Brain microvascular endothelial cell (primary cell): ENCODE data around the gene CDC42SE2.

ENCODE experiments used
- DNase-seq: peaks from one replicate; pipeline ENCODE4 v3.0.0-alpha.2; 2020
- H3K27ac ChIP-seq: fragments of 250-450 bp; sonication (Bioruptor Pico); 2 replicates; pipeline ENCODE4 v1.5.1; 2020; ENCODE audit warnings: mild to moderate bottlenecking, moderate library complexity
- H3K27me3 ChIP-seq: fragments of 250-450 bp; sonication (Bioruptor Pico); replicated peaks from 2 replicates; pipeline ENCODE4 v1.5.1; 2020; ENCODE audit warnings: mild to moderate bottlenecking
- H3K36me3 ChIP-seq: fragments of 250-450 bp; sonication (Bioruptor Pico); replicated peaks from 2 replicates; pipeline ENCODE4 v1.5.1; 2020; ENCODE audit warnings: mild to moderate bottlenecking
- H3K4me3 ChIP-seq: 2 replicates; pipeline ENCODE4 v1.5.1; 2011; ENCODE audit warnings: low read depth, mild to moderate bottlenecking, control low read depth, low read length, moderate library complexity
- in situ Hi-C: cut with HindIII; loops from 2 replicates; pipeline ENCODE4 v1.10.0; 2017; ENCODE audit warnings: low sequenced_read_pairs, low pct_ligation_motif_present
- TF ChIP-seq, protein P1 (sequence below): IDR thresholded peaks from 2 replicates; pipeline ENCODE4 v1.5.1; 2011; ENCODE audit warnings: low read depth, mild to moderate bottlenecking, moderate library complexity, low read length, control low read depth, inconsistent platforms; ENCODE audit errors: missing control alignments

CDC42SE2 gene

GRCh38 chr5:131419877-131420276, 156.0 kb downstream of the CDC42SE2 start:
- Histone ChIP-seq H3K27ac (no peak overlapping the region), H3K27me3 (no peaks in the 10 kb centered on the region), H3K4me3 (no peak overlapping the region), H3K36me3 (no peaks in the 10 kb centered on the region)
- TF ChIP-seq, protein P1, sequence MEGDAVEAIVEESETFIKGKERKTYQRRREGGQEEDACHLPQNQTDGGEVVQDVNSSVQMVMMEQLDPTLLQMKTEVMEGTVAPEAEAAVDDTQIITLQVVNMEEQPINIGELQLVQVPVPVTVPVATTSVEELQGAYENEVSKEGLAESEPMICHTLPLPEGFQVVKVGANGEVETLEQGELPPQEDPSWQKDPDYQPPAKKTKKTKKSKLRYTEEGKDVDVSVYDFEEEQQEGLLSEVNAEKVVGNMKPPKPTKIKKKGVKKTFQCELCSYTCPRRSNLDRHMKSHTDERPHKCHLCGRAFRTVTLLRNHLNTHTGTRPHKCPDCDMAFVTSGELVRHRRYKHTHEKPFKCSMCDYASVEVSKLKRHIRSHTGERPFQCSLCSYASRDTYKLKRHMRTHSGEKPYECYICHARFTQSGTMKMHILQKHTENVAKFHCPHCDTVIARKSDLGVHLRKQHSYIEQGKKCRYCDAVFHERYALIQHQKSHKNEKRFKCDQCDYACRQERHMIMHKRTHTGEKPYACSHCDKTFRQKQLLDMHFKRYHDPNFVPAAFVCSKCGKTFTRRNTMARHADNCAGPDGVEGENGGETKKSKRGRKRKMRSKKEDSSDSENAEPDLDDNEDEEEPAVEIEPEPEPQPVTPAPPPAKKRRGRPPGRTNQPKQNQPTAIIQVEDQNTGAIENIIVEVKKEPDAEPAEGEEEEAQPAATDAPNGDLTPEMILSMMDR: no peak
- in situ Hi-C loops: no loop called here
- DNase-seq: no peak

GRCh38 chr5:131423056-131423455, 159.2 kb downstream of the CDC42SE2 start:
- H3K36me3 ChIP-seq: peaks cover 3% of the 10 kb centered on the region
- H3K27me3 ChIP-seq: no peaks in the 10 kb centered on the region
- TF ChIP-seq, protein P1: peak; percentile 74
- H3K27ac ChIP-seq: no peak overlapping the region
- no peak overlapping the region for H3K4me3 ChIP-seq
- DNase-seq: peak; percentile 22
- in situ Hi-C loops: no loop called here

DNA sequence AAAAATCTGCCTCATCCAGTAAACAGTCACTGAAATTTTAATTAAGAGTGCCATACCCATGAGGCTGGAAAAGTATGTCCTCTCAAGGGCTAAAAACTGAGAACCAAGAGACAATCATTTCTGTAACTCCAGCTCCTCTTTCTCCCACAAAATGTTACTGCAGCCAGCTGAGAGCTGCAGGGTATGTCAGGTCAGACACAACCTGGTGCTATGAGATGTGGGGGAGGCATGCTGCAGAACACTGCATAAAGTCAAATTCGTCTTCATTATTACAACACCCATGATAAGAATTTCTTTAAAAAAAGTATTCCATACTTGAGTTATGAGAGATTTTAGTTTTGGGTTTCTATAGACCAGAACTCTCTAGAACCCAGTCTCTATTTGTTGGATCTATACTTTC, 162.2 kb downstream of the CDC42SE2 start:
- TF ChIP-seq, protein P1: no peak
- Histone ChIP-seq H3K27me3 (no peaks in the 10 kb centered on the region), H3K36me3 (peaks cover 9% of the 10 kb centered on the region), H3K27ac (no peak overlapping the region), H3K4me3 (no peak overlapping the region)
- DNase-seq: no peak
- in situ Hi-C loops: no loop called here

DNA sequence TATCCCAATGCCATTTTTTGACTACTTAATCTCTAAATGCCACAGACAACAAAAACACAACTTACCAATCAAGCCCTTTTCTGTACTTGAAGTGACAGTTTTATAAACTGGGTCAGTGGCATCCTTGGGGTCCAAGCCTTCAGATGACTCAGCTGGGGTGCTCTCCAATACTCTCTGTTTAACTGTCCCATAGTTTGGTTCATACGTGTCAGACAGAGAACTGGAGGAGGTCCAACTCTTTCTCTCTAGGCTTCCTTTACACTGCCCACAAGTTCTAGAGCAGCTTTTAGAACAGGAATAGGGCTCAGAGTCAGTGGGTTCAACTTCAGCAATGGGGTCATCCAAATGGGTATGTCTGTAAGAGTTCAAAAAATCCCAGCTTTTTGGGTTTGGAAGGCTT, 166.9 kb downstream of the CDC42SE2 start:
- Histone ChIP-seq H3K27me3 (no peaks in the 10 kb centered on the region), H3K4me3 (no peak overlapping the region), H3K36me3 (peaks cover 9% of the 10 kb centered on the region), H3K27ac (no peak overlapping the region)
- DNase-seq: peak; percentile 2
- in situ Hi-C loops: no loop called here
- TF ChIP-seq, protein P1: no peak

DNA sequence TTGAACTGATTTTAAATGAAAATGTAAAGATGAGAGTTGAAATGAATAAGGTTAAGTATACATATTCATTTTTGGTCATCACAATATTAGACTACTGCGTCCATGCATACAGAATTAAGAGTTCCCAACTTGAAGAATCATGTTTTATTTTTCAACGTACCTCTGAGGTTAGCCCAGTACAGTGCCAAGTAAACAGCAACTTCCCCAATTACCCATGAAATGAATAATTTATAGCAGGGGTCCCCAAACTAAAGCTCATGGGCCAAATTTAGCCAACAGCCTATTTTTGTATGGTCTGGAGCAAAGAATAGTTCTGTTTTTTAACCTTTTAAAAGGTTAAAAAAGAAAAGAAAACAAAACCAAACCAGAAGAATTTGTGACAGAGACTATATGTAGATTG, 167.9 kb downstream of the CDC42SE2 start:
- Histone ChIP-seq H3K4me3 (no peak overlapping the region), H3K27me3 (no peaks in the 10 kb centered on the region), H3K27ac (no peak overlapping the region), H3K36me3 (peaks cover 9% of the 10 kb centered on the region)
- no peak for DNase-seq
- TF ChIP-seq, protein P1: no peak
- in situ Hi-C loops: no loop called here

- TF ChIP-seq, protein P1: no peak
- DNase-seq: no peak
- Histone ChIP-seq H3K4me3 (no peak overlapping the region), H3K27me3 (no peaks in the 10 kb centered on the region), H3K27ac (no peak overlapping the region), H3K36me3 (peaks cover 8% of the 10 kb centered on the region)
- in situ Hi-C loops: no loop called here
These were observed 169.3 kb downstream of the CDC42SE2 start for GRCh38 chr5:131433109-131433508.
